ENCODE results near the gene CHL1.
"Not testable (repeated sequence)": the region's sequence is repeated elsewhere in the genome, so short reads cannot be mapped to it uniquely, and the experiment has no call there.

CHL1 gene

DNA sequence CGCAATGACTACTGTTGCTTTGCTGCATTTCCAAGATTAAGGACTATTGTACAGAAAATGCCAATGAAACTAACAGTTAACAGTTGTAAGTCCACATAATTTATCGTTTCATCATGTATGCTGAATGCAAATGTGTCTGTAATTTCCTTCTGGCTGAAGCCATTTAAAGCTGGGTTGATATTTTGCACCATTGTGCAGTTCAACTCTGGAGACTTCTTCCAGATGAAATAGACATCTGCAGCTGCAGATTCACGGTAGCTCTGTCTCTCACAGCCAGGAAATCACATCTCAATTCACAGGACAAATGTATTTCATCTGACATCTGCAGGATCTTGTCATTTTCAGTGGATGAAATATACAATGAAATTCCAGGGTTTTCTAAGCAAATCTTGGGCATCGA, 145.4 kb downstream of the CHL1 start:
- no peak for DNase-seq (ENCODE audit: low read depth)

- DNase-seq (ENCODE audit: low read depth) = no peak
These were observed 149.6 kb downstream of the CHL1 start for GRCh38 chr3:346186-346585.

DNA sequence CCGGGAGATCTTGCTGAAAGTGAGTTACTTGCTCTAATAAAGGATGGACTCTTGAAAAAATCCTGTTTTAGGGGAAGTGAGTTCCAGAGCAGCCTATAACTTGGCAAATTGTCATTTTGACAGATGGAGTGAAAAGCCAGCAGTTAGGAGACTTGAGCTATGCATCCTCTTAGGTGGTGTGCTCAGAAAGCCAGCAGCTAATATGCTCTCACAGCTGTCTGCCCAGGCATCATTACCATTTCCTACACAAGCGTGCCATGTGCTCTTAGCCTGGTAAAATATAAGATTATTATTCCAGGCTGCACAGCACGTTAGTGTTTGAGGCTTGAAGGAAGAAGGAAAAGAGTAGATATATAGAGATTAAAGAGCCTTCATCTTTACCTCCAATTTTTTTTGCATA, 151.0 kb downstream of the CHL1 start:
- no peak for DNase-seq (ENCODE audit: low read depth)

- no peak for DNase-seq (ENCODE audit: low read depth)
These were observed 154.4 kb downstream of the CHL1 start for GRCh38 chr3:350871-351371.

- no peak for DNase-seq (ENCODE audit: low read depth)
These were observed 156.0 kb downstream of the CHL1 start for GRCh38 chr3:352599-352998.

GRCh38 chr3:353191-353739, 156.7 kb downstream of the CHL1 start:
- DNase-seq (ENCODE audit: low read depth) = no peak

DNA sequence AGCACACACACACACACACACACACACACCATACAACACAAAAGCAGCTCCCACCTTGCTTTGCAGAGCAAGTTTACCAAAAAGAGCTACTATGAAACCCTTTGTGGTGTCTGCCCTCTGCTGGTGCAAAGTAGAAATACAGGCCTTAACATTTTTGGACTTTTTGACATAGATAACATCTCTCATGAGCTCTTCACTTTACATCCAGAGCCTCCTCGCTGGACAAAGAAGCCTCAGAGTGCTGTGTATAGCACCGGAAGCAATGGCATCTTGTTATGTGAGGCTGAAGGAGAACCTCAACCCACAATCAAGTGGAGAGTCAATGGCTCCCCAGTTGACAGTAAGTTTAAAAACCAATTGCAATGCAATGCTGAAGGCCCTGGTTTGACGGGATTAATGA, 157.9 kb downstream of the CHL1 start:
- DNase-seq (ENCODE audit: low read depth) = no peak

DNA sequence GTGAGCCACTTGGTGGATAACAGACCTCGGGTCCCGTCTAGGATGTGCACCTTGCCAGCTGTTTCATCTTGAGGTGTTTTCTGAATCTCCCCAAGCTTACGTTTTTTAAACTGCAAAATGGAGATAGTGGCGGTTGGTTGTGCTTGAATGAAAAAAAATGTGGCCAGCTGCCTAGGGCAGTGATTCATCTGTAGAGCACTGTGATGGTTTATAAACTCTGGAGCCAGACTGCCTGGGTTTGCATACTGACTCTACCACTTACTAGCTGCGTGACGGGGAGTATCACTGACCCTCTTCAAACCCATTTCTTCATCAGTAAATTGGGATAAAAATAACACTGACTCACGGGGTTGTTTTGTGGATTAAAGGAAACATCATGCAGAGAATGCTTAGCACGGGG, 159.1 kb downstream of the CHL1 start:
- no peak for DNase-seq (ENCODE audit: low read depth)

DNA sequence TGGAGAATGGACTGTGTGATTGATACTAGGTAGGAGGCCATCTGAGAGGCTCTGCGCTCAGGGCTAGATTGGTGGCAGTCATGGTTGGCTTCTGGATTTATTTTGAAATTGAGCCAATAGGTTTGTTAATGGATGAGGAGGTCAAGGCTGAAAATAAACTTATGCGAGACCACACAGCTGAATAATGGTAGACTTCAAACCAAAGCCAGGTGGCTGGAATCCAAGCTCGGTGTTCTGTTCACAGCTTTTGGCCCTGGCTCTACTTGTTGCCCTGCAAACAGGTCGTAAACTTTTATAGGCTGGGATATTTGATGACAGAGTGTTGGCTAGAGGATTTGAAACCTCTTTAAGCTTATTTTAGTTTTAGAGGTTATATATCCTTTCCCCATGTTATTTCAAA, 160.4 kb downstream of the CHL1 start:
- no peak for DNase-seq (ENCODE audit: low read depth)

GRCh38 chr3:359672-360071, 163.1 kb downstream of the CHL1 start:
- DNase-seq (ENCODE audit: low read depth) = no peak

- DNase-seq (ENCODE audit: low read depth) = no peak
These were observed 166.2 kb downstream of the CHL1 start for GRCh38 chr3:362681-363338.

DNA sequence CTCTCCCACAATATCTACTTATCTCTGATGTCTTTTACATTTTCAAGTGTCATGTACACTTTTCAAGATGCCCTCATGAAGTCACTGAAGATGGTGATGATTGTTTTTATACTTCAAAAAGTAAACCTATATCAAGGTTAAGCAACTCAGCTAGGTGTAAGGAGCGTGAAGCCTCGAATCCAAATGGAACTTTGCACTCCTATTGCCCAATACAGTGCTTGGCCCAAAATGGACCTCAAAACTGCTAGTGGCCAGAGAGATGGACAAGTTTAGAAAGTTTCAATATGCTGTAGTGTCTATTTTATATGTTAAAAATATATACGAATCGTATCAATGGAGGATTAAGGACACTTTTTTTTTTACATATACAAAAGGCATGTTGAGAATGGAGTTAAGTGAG, 167.7 kb downstream of the CHL1 start:
- no peak for DNase-seq (ENCODE audit: low read depth)

DNA sequence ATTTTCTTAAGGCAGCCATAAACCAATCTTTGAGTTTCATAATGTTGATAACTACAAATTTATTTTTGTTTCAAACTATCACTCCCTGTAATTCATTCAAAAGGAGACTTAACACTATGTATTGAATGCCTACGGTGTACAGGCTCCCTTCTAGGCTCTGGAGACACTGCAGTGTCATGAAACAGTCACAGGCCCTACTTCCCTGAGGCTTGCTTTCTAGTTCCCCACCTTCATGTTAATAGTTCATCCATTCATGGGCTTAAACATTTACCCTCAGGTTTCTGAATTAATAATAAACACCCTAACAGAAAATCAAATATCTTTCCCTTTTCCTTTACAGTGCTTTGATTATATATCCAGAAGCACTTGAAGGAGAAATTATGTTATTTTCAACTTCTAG, 168.7 kb downstream of the CHL1 start:
- no peak for DNase-seq (ENCODE audit: low read depth)

GRCh38 chr3:366253-366652, 169.7 kb downstream of the CHL1 start:
- not testable (repeated sequence) for DNase-seq (ENCODE audit: low read depth)

DNA sequence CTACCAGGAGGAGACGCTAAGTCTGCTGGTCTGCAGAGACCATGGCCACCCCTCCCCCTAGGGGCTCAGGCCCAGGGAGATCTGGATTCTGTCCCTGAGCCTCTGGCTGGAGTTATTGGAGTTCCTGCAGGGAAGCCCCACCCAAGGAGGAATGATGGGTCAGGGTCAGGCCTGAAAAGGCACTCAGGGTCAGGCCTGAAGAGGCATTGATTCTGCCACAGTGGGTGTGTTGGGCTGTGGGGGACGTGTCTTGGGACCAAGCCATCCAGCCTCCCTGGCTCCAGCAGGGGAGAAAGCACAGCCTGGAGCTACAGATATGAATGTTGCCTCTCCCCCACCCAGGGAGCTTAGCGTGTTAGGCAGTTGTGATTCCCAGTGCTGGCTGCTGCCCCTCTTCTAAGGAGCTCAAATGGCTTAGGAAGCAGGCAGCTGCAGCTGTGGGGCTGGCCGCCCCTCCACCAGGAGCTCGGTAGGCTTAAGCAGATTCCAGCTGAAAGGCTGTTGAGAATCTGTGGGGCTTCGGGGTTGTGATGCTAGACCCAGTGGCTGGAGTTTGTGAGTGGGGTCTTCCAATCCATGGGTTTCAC, 176.7 kb downstream of the CHL1 start:
- DNase-seq (ENCODE audit: low read depth) = no peak

GRCh38 chr3:374459-374858, 177.9 kb downstream of the CHL1 start:
- no peak for DNase-seq (ENCODE audit: low read depth)

DNA sequence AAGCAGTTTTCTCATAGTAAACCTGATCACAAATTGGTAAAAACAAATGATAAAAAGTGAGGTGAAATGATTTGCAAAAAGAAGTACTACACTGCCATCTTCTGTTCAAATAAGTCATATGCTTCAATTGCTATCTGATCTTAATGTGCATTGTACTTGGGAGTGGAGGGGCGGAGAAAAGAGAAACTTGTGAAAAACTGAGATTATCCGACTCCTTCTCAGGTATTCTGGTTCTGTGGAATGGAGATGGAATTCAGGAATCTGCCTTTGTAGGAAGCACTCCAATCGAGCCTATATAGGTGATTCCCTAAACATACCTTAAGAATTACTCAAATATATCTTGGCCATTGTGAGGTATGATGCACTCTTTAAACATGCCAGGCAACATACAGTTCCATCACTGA, 180.6 kb downstream of the CHL1 start:
- DNase-seq (ENCODE audit: low read depth) = no peak

DNA sequence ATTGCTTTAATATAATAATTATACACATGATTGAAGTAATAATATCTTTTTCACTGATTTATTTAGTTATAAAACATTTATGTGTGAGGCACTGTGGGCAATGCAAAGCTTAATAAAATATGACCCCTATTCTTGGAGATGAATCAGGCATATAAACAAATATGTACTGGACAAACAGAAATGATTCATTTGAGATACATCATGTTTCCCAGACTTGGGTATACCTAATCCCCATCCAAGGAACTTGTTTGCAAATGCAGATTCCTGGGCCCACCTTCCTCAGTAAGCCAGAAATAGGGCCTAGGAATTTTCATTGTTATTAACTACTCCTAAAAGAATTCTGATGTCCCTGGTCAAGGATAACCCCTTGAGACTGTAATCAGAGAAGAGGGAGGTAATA, 184.2 kb downstream of the CHL1 start:
- no peak for DNase-seq (ENCODE audit: low read depth)

DNA sequence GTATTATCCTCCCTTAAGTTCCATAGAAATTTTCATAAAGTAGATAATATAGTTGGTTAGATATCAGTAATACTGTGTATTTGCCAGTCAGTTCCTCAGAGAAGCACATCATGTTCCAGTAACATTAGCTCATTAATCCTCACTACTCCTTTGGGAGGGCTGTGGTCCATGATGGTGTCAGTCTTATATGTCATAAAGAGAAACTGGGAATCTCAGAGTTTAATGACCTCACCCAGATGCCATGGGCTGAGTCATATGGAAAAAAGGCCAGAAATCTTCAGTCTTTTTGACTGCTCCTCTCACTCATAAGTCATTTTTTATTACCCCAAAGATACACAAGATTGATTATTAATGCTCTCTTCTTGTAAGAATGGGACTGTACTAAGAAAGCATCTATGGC, 188.6 kb downstream of the CHL1 start:
- no peak for DNase-seq (ENCODE audit: low read depth)

- DNase-seq (ENCODE audit: low read depth) = no peak
These were observed 198.2 kb downstream of the CHL1 start for GRCh38 chr3:394775-395174.

DNA sequence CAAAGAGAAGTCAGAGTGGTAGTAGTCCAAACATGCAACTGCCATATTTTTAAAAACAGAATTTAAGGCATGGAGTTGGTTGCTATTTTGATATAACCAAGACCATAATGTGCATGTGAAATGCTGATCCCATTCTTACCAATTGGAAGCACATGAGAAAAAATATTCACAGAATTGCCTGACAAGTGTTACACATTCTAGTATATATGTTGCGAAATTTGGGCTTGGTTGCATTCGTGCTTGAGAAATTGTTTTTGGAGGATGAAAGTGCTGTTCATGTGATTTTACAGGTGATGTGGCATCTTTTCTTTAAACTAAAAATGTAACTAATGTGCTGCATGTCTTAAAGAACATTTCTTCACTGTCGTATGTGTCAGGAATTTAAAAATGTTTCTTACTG, 199.7 kb downstream of the CHL1 start:
- no peak for DNase-seq (ENCODE audit: low read depth)

GRCh38 chr3:399647-400046, 203.1 kb downstream of the CHL1 start:
- no peak for DNase-seq (ENCODE audit: low read depth)

DNA sequence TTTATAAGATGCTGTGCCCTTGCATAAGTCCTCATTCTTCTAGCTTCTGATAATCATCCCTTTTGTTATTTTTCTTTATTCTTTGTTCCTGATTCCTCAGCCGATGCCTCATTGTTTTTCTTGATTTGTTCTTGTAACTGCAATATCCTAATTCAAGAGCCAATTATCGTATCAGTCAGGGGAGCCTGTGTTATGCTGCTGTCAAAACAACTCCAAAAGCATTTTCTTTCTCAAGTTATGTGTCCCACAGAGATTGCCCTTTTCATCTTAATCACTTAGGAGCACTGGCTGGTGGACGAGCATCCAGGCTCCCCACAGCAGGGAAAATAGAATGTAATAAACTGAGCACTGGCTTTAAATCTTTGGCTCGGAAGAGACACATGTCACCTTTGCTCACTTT, 207.3 kb downstream of the CHL1 start:
- DNase-seq (ENCODE audit: low read depth) = no peak

GRCh38 chr3:409011-409410, 212.4 kb downstream of the CHL1 start:
- DNase-seq (ENCODE audit: low read depth) = no peak
